ENCODE data around the gene ZBTB21. TPM values are rescaled to one million over a fixed set of nuclear protein-coding genes. Genes with fewer than 3 reads are reported as not detected.

Gene ZBTB21
- polyA plus RNA-seq, 1 experiment, result 13.4 TPM

DNA sequence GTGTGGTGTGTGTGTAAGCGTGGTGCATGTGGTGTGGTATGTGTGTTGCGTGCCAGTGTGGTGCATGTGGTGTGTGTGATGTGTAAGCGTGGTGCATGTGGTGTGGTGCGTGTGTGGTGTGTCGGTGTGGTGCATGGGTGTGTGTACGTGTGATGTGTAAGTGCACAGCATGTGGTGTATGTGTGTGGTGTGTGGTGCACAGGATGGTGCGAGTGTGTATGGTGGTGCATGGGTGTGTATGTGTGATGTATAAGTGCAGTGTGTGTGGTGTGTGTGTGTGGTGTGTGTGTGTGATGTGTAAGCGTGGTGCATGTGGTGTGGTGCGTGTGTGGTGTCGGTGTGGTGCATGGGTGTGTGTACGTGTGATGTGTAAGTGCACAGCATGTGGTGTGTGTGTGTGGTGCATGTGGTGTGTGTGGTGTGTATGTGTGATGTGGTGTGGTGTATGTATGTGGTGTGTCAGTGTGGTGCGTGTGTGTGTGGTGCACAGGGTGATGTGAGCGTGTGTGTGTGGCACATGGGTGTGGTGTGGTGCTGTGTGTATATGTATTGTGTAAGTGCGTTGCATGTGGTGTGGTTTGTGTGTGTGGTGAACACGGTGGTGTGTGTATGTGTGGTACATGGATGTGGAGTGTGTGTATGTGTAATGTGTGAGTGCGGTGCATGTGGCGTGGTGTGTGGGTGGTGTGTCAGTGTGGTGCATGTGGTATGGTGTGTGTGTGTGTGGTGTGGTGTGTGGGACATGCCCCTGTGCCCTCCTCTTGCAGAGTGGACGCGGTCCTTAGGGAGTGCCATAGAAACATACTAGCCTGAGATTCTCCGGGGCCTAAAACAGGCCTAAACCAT, 55.3 kb downstream of the ZBTB21 start:
- Histone ChIP-seq H3K27ac (ENCODE audit: low read depth, low read length) (no peak overlapping the region), H3K9me3 (ENCODE audit: control insufficient read depth, insufficient read depth, low read length) (no peaks in the 10 kb centered on the region; the same call in 1 of the 2 replicates), H3K27me3 (ENCODE audit: control insufficient read depth, insufficient read depth, low read length) (no peaks in the 10 kb centered on the region), H3K4me3 (ENCODE audit: low read depth, low read length) (no peak overlapping the region)
- ChIA-PET POLR2A (no interaction called here), CTCF (no interaction called here)
- TF ChIP-seq, protein P1, sequence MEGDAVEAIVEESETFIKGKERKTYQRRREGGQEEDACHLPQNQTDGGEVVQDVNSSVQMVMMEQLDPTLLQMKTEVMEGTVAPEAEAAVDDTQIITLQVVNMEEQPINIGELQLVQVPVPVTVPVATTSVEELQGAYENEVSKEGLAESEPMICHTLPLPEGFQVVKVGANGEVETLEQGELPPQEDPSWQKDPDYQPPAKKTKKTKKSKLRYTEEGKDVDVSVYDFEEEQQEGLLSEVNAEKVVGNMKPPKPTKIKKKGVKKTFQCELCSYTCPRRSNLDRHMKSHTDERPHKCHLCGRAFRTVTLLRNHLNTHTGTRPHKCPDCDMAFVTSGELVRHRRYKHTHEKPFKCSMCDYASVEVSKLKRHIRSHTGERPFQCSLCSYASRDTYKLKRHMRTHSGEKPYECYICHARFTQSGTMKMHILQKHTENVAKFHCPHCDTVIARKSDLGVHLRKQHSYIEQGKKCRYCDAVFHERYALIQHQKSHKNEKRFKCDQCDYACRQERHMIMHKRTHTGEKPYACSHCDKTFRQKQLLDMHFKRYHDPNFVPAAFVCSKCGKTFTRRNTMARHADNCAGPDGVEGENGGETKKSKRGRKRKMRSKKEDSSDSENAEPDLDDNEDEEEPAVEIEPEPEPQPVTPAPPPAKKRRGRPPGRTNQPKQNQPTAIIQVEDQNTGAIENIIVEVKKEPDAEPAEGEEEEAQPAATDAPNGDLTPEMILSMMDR (IDR thresholded peaks at IDR 0.05; ENCODE audit: low read depth, low read length), result no peak
- no peak for DNase-seq (ENCODE audit: low read depth, low spot score)

DNA sequence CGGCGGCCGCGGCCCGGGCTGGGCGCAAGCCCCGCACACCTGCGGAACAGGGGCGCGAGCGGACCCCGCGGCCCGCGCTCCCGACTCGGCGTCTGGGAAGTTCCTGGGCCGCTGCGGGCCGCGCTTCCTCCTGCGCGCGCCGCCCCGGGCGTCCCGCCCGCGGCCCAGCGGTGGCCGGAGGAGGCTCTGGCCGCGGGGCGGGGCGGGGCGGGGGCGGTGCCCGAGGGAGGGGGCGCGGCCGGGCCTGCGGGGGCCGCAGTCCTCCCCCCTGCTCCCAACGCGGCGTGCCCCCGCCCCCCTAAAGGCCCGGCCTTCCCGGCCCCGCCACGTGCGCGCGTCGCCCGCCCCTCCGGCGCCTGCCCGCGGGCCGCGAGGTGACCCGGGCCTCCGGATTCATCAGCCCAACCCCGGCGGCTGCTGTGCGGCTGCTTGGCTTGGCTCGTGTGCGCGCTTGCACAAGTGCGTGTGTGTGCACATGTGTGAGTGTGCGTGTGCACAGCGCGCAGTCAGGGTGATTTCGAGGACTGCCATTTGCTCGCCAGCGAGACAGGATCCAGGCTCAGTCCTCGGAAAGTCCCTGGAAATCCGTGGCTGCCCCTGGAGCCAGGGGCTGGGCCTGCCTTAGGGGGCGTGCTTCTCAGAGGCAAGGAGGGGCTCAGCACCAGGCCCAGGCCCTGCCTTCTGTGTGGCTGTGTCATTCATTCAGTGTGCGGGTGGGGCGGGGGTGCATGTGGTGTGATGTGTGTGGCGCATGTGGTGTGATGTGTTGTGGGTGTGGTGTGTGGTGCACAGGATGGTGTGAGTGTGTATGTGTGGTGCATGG, 56.1 kb downstream of the ZBTB21 start, which contains the start of gene C2CD2:
Gene C2CD2 (minus strand): TSS at position 188 of the 823 bp plus-strand sequence. CDS start 370 bp downstream, outside the sequence.
- ChIA-PET CTCF (no interaction called here), POLR2A (no interaction called here)
- TF ChIP-seq, protein P1 (IDR thresholded peaks at IDR 0.05; ENCODE audit: low read depth, low read length), result no peak
- H3K9me3 ChIP-seq (ENCODE audit: control insufficient read depth, insufficient read depth, low read length), result no peaks in the 10 kb centered on the region; the same call in 1 of the 2 replicates
- peak within 1 kb of the TSS; percentile 74 for H3K4me3 ChIP-seq (ENCODE audit: low read depth, low read length)
- no peaks in the 10 kb centered on the region for H3K27me3 ChIP-seq (ENCODE audit: control insufficient read depth, insufficient read depth, low read length)
- no peak within 1 kb of the TSS for H3K27ac ChIP-seq (ENCODE audit: low read depth, low read length)
- DNase-seq (ENCODE audit: low read depth, low spot score), result no peak

DNA sequence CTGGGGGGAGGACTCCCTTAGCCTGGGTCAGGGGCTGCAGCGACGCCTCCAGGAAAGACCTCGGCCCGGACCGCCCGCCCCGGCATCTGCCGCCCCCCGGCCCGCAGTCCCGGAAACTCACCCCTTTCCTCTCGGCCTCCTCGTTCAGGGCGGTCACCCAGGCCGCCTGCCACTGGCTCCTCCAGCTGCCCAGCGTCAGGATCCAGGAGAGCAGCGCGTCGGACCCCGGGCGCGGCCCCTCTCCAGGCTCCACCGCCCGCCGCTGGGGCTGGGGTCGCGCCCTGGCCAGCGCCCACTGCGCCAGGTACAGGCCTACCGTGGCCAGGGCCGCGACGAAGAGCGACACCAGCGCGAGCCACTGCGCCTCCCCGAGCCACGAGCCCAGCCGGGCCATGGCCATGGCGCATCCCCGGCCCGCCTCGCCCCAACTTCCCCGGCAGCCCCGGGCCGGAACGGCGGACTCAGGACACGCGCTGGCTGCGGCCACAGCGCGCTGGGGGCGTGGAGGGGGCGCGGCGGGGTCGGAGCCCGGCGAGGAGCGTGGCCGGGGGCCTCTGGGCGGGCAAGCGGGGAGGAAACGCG, 56.8 kb downstream of the ZBTB21 start:
- DNase-seq (ENCODE audit: low read depth, low spot score), result no peak
- Histone ChIP-seq H3K9me3 (ENCODE audit: control insufficient read depth, insufficient read depth, low read length) (no peaks in the 10 kb centered on the region; the same call in 1 of the 2 replicates), H3K4me3 (ENCODE audit: low read depth, low read length) (peak overlapping the region; percentile 74), H3K27ac (ENCODE audit: low read depth, low read length) (no peak overlapping the region), H3K27me3 (ENCODE audit: control insufficient read depth, insufficient read depth, low read length) (no peaks in the 10 kb centered on the region)
- CTCF ChIA-PET, result no interaction called here
- POLR2A ChIA-PET, result interaction anchor here (1.5 kb wide), 1 partner anchor 28 kb away, joined by 4 read pairs; no protein-coding TSS in a partner anchor
- TF ChIP-seq, protein P1 (IDR thresholded peaks at IDR 0.05; ENCODE audit: low read depth, low read length), result no peak

DNA sequence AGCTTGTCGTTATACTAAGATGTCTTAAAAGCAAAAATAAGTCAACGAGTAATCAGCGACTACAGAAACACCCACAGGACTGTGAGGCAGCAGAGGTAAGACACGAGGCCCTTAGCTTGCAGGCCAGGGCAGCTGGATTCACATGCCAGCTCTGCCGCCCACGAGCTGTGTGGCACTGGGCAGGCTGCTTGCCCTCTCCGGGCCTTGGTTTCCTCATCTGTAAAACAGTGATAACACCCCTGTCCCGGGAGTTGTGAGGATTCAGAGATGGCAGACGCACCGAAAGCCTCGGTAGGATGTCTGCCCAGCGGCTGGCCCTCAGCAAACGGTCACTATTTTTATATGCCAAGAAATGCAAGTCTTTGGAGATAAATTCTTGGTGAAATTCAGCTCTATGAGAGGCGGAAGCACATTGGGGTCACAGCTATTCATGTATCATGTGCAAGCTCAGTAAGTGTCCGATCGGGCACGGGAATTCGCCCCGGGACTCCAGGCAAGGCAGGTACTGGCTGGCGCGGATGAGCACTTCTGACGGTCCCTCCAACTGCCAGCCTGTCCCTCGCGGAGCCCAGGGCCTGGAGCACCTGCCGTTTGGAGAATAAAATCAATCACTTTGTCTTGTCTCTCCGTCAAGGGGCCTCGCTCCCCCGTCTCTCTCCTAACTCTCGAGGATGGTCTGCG, 57.5 kb downstream of the ZBTB21 start:
- DNase-seq (ENCODE audit: low read depth, low spot score), result no peak
- Histone ChIP-seq H3K27me3 (ENCODE audit: control insufficient read depth, insufficient read depth, low read length) (no peaks in the 10 kb centered on the region), H3K27ac (ENCODE audit: low read depth, low read length) (no peak overlapping the region), H3K4me3 (ENCODE audit: low read depth, low read length) (peak overlapping the region; percentile 74), H3K9me3 (ENCODE audit: control insufficient read depth, insufficient read depth, low read length) (no peaks in the 10 kb centered on the region; the same call in 1 of the 2 replicates)
- POLR2A ChIA-PET, result interaction anchor here (1.5 kb wide), 1 partner anchor 27 kb away, joined by 4 read pairs; no protein-coding TSS in a partner anchor
- CTCF ChIA-PET, result interaction anchor here (1.0 to 1.4 kb wide), 3 partner anchors 19 to 165 kb away, joined by 3 to 5 read pairs (median 5); no protein-coding TSS in a partner anchor
- TF ChIP-seq, protein P1 (IDR thresholded peaks at IDR 0.05; ENCODE audit: low read depth, low read length), result no peak
